HCT116 (cell line): ENCODE results near the gene GRK5. TPM values are rescaled to one million over a fixed set of nuclear protein-coding genes. Genes with fewer than 3 reads are reported as not detected.

ENCODE experiments used
- ATAC-seq: fragments of 200-7000 bp; cut with Tn5 transposase; 2 replicates; pipeline ENCODE4 v1.9.1; 2020; ENCODE audit warnings: mild to moderate bottlenecking, moderate library complexity
- BruUV-seq: library from RNA; stranded (reverse); fragments of 400-500 nt; replicated peaks from 2 replicates; lab custom pipeline; 2021; lab: Mats Ljungman, UMichigan
- CTCF ChIA-PET: fragments of 300-600 bp; sonication (Branson Sonifier 250); formaldehyde crosslinking; loops from one replicate; lab custom pipeline; 2021; ENCODE audit warnings: antibody characterized with exemption; lab: Charles Lee
- POLR2A ChIA-PET: fragments of 300-600, 350-600 bp; sonication (Branson Sonifier 250); formaldehyde crosslinking; loops from one replicate; lab custom pipeline; 2021; ENCODE audit warnings: antibody characterized with exemption; lab: Charles Lee
- RAD21 ChIA-PET, 2 experiments: fragments of 300-600 bp; sonication (Branson Sonifier 250); formaldehyde crosslinking; loops; one replicate each; lab custom pipeline; 2023; ENCODE audit warnings: low total read pairs in 2 of 2; ENCODE audit not compliant: uncharacterized antibody in 2 of 2, unreplicated experiment in 2 of 2, low non-redundant PET in 1 of 2; lab: Charles Lee
- DNase-seq: peaks from one replicate; pipeline ENCODE4 v3.0.0-alpha.2; 2010; ENCODE audit warnings: low read depth, low spot score
- H2AFZ ChIP-seq: fragments of 200-600 bp; shearing (Covaris generic), sonication (generic); 2 replicates; pipeline ENCODE4 v1.6.1; 2017; ENCODE audit warnings: low read depth, mixed run types, mixed read lengths, antibody characterized with exemption, low read length; ENCODE audit not compliant: poor library complexity, severe bottlenecking
- H3K27ac ChIP-seq: 2 replicates; pipeline ENCODE4 v1.5.1; 2012; ENCODE audit warnings: low read depth, low read length
- H3K27me3 ChIP-seq: fragments of 200-600 bp; sonication (generic); 2 replicates; pipeline ENCODE4 v1.6.1; 2016; ENCODE audit warnings: mixed run types, low read length, mixed read lengths; ENCODE audit not compliant: insufficient read depth
- H3K36me3 ChIP-seq, 2 experiments: fragments of 200-500 bp in 1 of 2; fragments of 200-600 bp in 1 of 2; sonication (Bioruptor generic) in 1 of 2; sonication (generic) in 1 of 2; 2 replicates each; pipeline versions ENCODE4 v1.5.1 to v1.6.1; 2014 to 2016; ENCODE audit warnings: low read length in 2 of 2, inconsistent platforms in 1 of 2, mixed read lengths in 1 of 2, mixed run types in 1 of 2; ENCODE audit not compliant: insufficient read depth in 2 of 2, control insufficient read depth in 1 of 2
- H3K4me1 ChIP-seq, 2 experiments: fragments of 200-600 bp in 1 of 2; sonication (generic) in 1 of 2; 2 replicates each; pipeline versions ENCODE4 v1.5.1 to v1.6.1; 2012 to 2017; ENCODE audit warnings: low read length in 2 of 2, inconsistent platforms in 1 of 2, mild to moderate bottlenecking in 1 of 2, mixed read lengths in 1 of 2, mixed run types in 1 of 2, moderate library complexity in 1 of 2; ENCODE audit not compliant: insufficient read depth in 2 of 2, control insufficient read depth in 1 of 2
- H3K4me2 ChIP-seq: fragments of 200-600 bp; sonication (generic); 2 replicates; pipeline ENCODE4 v1.6.1; 2017; ENCODE audit warnings: mixed run types, low read length, mixed read lengths
- H3K4me3 ChIP-seq, 2 experiments: fragments of 200-600 bp in 1 of 2; sonication (generic) in 1 of 2; replicated peaks in 1 of 2; 2 replicates each; pipeline ENCODE4 v1.5.1; 2011 to 2016; ENCODE audit warnings: low read length in 2 of 2, control low read depth in 1 of 2, low read depth in 1 of 2, mild to moderate bottlenecking in 1 of 2, mixed read lengths in 1 of 2, mixed run types in 1 of 2
- H3K79me2 ChIP-seq: fragments of 200-600 bp; sonication (generic); 2 replicates; pipeline ENCODE4 v1.6.1; 2017; ENCODE audit warnings: mild to moderate bottlenecking, mixed run types, low read length, moderate library complexity, mixed read lengths; ENCODE audit not compliant: insufficient read depth
- H3K9ac ChIP-seq: fragments of 200-600 bp; sonication (generic); 2 replicates; pipeline ENCODE4 v1.6.1; 2016; ENCODE audit warnings: low read length, mixed read lengths
- H3K9me2 ChIP-seq: fragments of 200-600 bp; sonication (generic), shearing (Covaris generic); 2 replicates; pipeline ENCODE4 v1.6.1; 2017; ENCODE audit warnings: mixed run types, mild to moderate bottlenecking, moderate library complexity; ENCODE audit not compliant: insufficient read depth
- H3K9me3 ChIP-seq, 2 experiments: fragments of 200-500 bp in 1 of 2; fragments of 200-600 bp in 1 of 2; sonication (Bioruptor generic) in 1 of 2; sonication (generic) in 1 of 2; 2 replicates each; pipeline ENCODE4 v1.6.1; 2014 to 2017; ENCODE audit warnings: low read length in 2 of 2, mixed read lengths in 2 of 2, inconsistent platforms in 1 of 2, low read depth in 1 of 2, mild to moderate bottlenecking in 1 of 2, mixed run types in 1 of 2, moderate library complexity in 1 of 2; ENCODE audit not compliant: control insufficient read depth in 1 of 2, insufficient read depth in 1 of 2
- H4K20me1 ChIP-seq: fragments of 200-600 bp; sonication (generic), shearing (Covaris generic); 2 replicates; pipeline ENCODE4 v1.6.1; 2017; ENCODE audit warnings: mixed run types, mild to moderate bottlenecking, moderate library complexity; ENCODE audit not compliant: insufficient read depth
- ATF3 ChIP-seq: IDR thresholded peaks from 2 replicates; pipeline ENCODE4 v1.6.1; 2012
- REST ChIP-seq: IDR thresholded peaks from 2 replicates; pipeline ENCODE4 v1.6.1; 2012; ENCODE audit warnings: low read depth
- SIN3A ChIP-seq: IDR thresholded peaks from 2 replicates; pipeline ENCODE4 v1.6.1; 2012; ENCODE audit warnings: low read depth
- SP1 ChIP-seq: IDR thresholded peaks from 2 replicates; pipeline ENCODE4 v1.6.1; 2012; ENCODE audit warnings: low read depth
- SRF ChIP-seq: IDR thresholded peaks from 2 replicates; pipeline ENCODE4 v1.6.1; 2012; ENCODE audit warnings: low read depth
- YY1 ChIP-seq: IDR thresholded peaks from 2 replicates; pipeline ENCODE4 v1.6.1; 2011; ENCODE audit warnings: low read length, low read depth, moderate library complexity, mild to moderate bottlenecking; ENCODE audit not compliant: insufficient replicate concordance; ENCODE audit errors: extremely low read depth
- ZBTB33 ChIP-seq: IDR thresholded peaks from 2 replicates; pipeline ENCODE4 v1.6.1; 2011; ENCODE audit warnings: mild to moderate bottlenecking, low read length, moderate library complexity; ENCODE audit not compliant: insufficient replicate concordance; ENCODE audit errors: extremely low read depth
- intact Hi-C: fragments of 100-400 bp; cut with micrococcal nuclease; formaldehyde crosslinking; loops from 2 replicates; pipeline ENCODE4 v1.10.0; 2022
- total RNA-seq: library from RNA; stranded (reverse); gene quantifications from one replicate; pipeline ENCODE4 v1.2.1, GENCODE V29; 2021; ENCODE audit not compliant: unreplicated experiment

Gene GRK5
- total RNA-seq, 1 experiment from 2014 or later, result 7.3 TPM

GRCh38 chr10:119368581-119368980 is 161.2 kb downstream of the GRK5 start:
- no peak overlapping the region for H3K9ac ChIP-seq
- H3K27me3 ChIP-seq, result no peaks in the 10 kb centered on the region
- DNase-seq (no peak), ATAC-seq (no peak)
- no peaks in the 10 kb centered on the region for H3K9me2 ChIP-seq
- no peak overlapping the region for H3K27ac ChIP-seq
- intact Hi-C loops, result no loop called here
- no peak overlapping the region for H3K4me2 ChIP-seq
- no peaks in the 10 kb centered on the region for H4K20me1 ChIP-seq
- CTCF ChIA-PET, result no interaction called here
- POLR2A ChIA-PET, result no interaction called here
- RAD21 ChIA-PET, result no interaction called here
- no peaks in the 10 kb centered on the region for H3K79me2 ChIP-seq
- no peaks in the 10 kb centered on the region for H3K9me3 ChIP-seq
- H3K4me3 ChIP-seq, result no peak overlapping the region
- no TSS peak for BruUV-seq
- TF ChIP-seq ZBTB33 (no peak), ATF3 (no peak), SRF (no peak), SIN3A (no peak), SP1 (no peak), YY1 (no peak), REST (no peak)
- H3K36me3 ChIP-seq, result no peaks in the 10 kb centered on the region
- no peaks in the 10 kb centered on the region for H3K4me1 ChIP-seq
- no peak overlapping the region for H2AFZ ChIP-seq
